ENCODE results near the gene CCDC149.
A peak's percentile ranks its signal among the peaks of the same experiment; 100 is the strongest.
"Not testable (repeated sequence)": the region's sequence is repeated elsewhere in the genome, so short reads cannot be mapped to it uniquely, and the experiment has no call there.

The CCDC149 gene

DNA sequence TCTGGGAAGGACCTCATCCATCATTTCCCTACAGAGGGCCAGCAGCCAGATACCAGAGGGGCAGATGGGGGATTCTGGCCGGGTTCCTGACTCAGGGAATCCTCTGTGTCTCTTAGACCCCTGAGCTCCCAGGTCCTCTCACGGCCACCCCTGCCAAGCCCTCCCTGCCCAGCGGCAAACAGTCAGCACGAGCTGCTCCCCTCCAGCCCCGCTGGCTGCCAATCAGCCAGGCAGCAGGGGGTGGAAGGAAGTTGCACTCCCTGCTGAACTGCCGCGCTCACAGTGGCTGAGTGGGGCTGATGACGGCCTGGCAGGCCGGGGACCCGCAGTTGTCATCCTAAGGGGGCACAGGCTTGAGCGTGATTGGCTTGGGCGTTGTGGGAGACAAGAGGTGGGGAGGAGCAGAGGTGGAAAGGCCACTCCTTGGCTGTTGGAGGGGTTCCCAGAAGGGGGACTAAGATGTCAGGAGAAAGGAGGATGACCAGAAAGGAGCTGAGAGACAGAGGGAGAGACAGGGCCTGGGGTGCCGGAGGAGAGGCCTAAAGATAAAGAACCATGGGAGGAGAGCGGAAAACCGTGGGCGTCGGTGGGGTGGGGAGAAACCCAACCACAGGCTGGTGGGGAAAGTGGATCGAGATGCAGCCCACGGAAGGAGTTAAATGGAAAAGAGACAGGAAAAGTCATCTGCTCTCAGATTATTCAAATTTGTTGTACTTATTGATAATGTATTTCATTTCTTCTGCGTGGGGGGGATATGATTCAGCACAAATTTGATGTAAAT, 4.4 kb upstream of the CCDC149 start:
- no peak for DNase-seq (ENCODE audit: low spot score)
- no peak for FAIRE-seq

DNA sequence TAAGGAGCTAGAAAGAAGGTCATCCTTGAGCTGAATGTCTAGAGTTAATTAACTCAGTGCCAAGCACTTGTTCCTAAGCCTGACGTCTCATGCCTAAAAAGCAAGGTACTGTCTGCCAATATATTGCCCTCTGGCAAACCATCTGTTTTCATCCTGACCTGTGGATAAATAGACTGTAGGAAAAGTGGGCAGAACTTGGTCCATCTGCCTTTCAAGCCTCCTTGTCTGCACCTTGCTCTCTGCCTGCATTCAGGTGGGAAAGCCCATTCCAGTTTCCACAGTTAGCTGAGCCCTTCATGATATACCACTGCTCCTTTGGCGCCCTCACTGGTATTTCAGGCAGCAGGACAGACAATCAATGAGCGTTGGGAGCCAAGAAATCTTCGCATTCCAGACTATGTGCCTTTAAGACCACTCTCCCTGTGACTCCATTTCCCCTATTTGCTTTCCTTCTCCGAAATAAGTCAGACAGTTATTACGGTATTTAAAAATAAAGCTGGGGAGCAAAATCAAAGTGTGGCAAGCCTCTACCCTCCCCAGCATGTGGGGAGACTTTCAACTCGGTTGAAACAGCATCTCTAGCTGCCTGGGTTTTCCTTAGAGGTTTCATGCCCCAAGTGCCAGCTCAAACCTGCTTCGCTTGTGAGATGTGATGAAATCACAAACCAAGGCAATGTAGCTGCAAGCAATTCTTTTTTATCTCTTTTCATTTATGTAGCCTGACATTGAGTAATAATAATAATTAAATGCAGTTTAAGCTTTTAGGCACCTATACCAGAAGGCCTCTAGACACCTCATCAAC, 2.5 kb upstream of the CCDC149 start:
- DNase-seq (ENCODE audit: low spot score) (no peak), FAIRE-seq (no peak)

DNA sequence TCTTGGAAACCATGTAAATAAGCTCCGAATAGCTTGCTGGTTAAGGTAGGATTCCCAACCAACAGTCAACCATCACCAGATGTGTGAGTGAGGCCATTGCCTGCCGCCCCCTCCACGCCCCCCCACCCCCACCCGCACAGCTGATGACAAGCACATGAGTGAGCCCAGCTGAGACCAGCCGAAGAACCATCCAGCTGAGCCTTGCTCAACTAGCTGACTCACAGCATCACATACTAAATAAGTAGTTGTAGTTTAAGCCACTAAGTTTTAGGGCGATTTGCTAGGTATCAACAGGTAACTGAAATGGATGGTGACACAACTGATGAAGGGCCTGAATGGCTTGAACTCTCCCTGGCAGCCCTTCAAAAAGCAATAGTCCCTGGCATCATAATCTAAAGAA, 1.6 kb upstream of the CCDC149 start:
- FAIRE-seq: no peak

DNA sequence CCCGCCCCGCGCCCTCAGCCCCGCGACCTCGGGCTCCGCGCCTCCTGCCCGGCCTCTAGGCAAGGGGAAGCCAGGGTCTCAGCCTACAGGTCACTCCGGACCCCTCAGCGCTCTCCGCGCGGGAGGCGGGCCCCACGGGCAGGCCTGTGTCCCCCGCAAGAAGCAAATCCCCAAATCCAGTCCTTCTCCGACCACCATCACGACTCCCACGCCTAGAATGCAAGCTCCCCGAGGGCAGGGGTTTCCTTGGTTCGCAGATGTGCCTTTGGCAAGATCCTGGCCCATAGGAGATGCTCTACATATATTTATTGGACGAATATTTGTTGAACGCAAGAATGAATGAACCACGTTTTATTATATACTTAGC, 260 bp upstream of the CCDC149 start:
- DNase-seq (ENCODE audit: low spot score) (no peak), FAIRE-seq (no peak)

More for the DNA sequence above, 1.6 kb upstream of the CCDC149 start:
- no peak for DNase-seq (ENCODE audit: low spot score)

- DNase-seq (ENCODE audit: low spot score) (peak; percentile 56), FAIRE-seq (peak; percentile 30)
Measured at GRCh38 chr4:24910499-24910898, 2.3 kb downstream of the CCDC149 start.

GRCh38 chr4:24909606-24910005, 3.2 kb downstream of the CCDC149 start:
- DNase-seq (ENCODE audit: low spot score); FAIRE-seq: not testable (repeated sequence)

DNA sequence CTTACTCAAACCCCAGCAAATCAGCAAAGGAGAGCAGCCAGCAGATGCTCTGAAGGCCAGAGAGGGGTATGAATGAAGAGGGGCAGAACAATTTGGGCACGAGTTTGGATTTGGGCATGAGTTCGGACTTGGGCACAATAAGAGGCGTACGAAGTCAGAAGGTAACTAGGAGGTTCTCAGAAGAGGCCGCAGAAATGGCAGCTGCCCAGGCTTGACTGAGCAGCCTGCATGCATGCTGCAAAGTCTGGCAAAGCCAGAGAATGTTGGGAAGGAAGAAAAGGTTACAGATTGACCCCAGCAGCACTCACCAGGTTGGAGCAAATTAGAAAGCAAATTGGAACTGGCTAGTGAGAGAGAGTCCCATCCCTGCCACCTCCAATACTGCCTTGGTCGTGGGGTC, 15.2 kb downstream of the CCDC149 start:
- FAIRE-seq (no peak), DNase-seq (ENCODE audit: low spot score) (no peak)

GRCh38 chr4:24896977-24897376, 15.9 kb downstream of the CCDC149 start:
- DNase-seq (ENCODE audit: low spot score): no peak
- no peak for FAIRE-seq

GRCh38 chr4:24896056-24896455, 16.8 kb downstream of the CCDC149 start:
- no peak for DNase-seq (ENCODE audit: low spot score)
- no peak for FAIRE-seq

- no peak for FAIRE-seq
- DNase-seq (ENCODE audit: low spot score): no peak
Measured at GRCh38 chr4:24895461-24895860, 17.4 kb downstream of the CCDC149 start.

- DNase-seq (ENCODE audit: low spot score): no peak
- FAIRE-seq: no peak
Measured at GRCh38 chr4:24894846-24895245, 18.0 kb downstream of the CCDC149 start.

GRCh38 chr4:24894243-24894642, 18.6 kb downstream of the CCDC149 start:
- DNase-seq (ENCODE audit: low spot score) (no peak), FAIRE-seq (no peak)

DNA sequence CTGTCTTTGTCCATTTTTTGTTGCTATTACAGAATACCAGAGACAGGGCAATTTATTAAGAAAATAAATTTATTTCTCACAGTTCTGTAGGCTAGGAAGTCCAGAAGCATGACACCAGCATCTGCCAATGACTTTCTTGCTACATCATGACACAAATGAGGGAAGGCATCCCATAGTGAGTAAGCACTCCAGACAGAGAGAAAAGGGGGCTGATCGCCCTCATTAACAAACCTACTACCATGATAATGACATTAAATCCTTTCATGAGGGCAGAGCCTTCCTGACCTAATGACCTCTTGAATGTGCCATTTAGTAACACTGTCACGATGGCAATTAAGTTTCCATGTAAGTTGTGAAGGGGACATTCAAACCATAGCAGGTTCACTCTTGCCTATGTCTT, 20.1 kb downstream of the CCDC149 start:
- FAIRE-seq: no peak
- DNase-seq (ENCODE audit: low spot score): no peak

DNA sequence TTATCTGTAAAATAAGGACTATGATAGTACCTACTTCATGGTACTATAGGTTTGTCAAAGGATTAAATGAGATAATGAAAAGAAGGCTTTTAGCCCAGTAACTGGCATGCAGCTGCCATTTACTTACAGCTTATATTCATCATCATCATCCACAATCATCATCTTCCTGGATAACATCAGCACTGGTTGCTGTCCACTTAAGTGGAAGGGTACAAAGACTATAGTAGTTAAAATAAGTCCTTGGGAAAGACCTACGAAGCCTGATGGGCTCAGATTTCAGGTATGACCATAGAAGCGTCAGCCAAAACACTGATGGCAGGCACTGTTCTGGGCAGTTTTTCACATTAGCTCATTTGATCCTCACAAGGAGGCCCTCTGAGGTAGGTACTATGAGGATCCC, 20.6 kb downstream of the CCDC149 start:
- DNase-seq (ENCODE audit: low spot score): no peak

GRCh38 chr4:24890561-24891126, 22.2 kb downstream of the CCDC149 start:
- no peak for DNase-seq (ENCODE audit: low spot score)
- no peak for FAIRE-seq

More for the DNA sequence above, 20.6 kb downstream of the CCDC149 start:
- FAIRE-seq: no peak

- no peak for DNase-seq (ENCODE audit: low spot score)
- no peak for FAIRE-seq
Measured at GRCh38 chr4:24889991-24890390, 22.9 kb downstream of the CCDC149 start.

DNA sequence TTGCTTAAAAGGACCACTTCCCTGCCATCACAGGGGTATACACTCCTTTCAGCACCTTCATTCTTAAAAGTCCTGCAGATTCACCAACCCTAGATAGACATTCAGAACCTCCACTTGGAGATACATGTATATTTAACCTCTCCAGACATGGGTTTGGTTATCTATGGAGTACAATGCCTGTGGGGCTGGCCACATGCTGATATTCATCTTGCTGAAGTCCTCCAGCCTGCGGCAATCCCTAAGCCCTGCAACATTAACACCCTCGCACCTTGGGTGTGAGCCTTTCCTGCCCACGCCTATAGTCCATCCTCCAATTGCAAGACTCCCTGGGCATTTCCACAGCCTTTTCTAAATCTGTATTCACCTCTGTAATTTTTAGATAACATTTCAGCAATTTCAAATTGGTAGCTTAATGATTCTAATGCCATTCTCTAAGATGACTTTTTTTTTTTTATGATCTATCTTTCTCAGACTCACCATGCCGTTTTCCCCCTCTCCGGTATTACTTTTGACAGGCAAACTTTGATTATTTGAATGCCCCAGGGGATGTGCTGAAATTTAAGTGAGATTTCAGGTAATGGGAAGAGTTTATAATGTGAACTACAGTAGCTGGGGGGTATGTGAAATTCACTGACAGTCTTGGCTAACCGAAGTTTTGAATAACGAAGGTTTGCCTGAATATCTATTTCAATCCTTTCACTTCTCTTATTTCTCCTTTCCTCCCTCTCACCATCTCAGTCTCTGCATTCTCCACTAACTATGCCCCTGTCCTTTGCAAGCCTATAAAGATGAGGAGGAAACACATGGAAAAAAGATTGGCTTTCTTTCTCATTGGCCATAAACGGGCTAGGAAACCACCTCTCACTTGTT, 24.1 kb downstream of the CCDC149 start:
- DNase-seq (ENCODE audit: low spot score): no peak
- no peak for FAIRE-seq

DNA sequence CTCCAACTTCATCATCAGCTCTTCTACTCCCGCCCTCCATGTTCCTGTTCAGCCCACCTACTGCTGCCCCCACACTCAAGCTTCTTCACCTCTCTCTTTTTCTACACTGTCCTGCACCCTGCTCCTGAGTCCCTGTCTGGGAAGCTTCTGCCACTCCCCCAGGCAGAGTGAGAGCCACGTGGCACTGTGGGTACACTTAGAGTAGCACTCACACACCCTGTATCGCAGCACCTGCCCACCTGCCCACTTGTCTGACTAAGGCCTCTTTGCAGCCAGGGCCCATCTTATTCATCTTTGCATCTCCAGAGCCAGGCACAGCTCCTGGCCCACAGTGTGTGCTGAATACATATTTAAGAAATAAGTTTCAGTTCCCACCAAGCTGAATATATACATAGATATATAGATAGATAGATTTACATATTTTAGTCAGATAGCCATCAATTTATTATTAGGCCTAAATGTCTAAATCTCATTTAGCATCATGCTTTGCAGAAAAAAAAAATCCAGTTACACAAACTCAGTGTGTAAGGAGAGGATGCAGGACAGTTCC, 24.9 kb downstream of the CCDC149 start:
- FAIRE-seq (no peak), DNase-seq (ENCODE audit: low spot score) (no peak)

DNA sequence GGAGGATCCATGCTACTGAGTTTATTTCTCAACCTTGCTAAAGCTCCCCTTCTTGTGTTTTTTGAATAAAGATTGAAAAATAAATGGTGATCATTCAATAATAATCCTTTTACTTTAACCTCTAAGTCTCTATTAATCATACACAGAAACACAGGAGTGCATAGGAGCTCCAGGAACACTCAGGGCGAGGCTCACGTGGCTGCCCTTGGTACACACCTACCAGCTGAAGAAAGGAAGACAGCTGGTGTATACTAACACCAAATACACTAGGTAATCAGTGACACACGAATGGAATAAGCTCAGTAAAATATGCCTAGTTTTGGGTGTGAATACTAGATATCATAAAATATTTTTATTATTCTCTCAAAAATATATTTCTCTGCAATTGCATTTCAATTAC, 26.2 kb downstream of the CCDC149 start:
- DNase-seq (ENCODE audit: low spot score): no peak
- no peak for FAIRE-seq

- FAIRE-seq (no peak), DNase-seq (ENCODE audit: low spot score) (no peak)
Measured at GRCh38 chr4:24885342-24885741, 27.5 kb downstream of the CCDC149 start.

DNA sequence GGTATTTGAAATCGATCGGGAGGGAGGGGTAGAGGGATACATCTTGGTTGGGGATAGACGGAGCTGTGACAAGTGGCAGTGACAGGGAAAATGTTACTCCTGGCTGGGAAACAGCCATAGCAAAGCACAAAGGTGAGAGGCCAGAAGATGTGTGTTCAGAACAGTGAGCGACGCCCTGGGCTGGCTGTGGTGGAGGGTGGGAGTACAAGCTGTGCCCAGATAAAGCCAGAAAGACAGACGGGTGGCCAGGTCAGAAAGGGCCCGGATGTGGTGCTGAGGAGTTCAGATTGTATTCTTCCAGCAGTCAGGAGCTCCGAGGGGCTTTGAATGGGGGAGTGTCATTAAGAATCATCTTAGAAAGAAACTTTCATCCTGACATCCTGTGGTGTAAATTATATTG, 27.9 kb downstream of the CCDC149 start:
- DNase-seq (ENCODE audit: low spot score): no peak
- FAIRE-seq: no peak

All from RCC 7860 (cell line).